ENCODE measurements around the gene CPNE9. TPM values are rescaled to one million over a fixed set of nuclear protein-coding genes. Genes with fewer than 3 reads are reported as not detected.

Gene CPNE9
- total and polyA plus RNA-seq, 2 experiments from 2014 or later = 7.0 to 8.8 TPM

- TF ChIP-seq, protein P1, sequence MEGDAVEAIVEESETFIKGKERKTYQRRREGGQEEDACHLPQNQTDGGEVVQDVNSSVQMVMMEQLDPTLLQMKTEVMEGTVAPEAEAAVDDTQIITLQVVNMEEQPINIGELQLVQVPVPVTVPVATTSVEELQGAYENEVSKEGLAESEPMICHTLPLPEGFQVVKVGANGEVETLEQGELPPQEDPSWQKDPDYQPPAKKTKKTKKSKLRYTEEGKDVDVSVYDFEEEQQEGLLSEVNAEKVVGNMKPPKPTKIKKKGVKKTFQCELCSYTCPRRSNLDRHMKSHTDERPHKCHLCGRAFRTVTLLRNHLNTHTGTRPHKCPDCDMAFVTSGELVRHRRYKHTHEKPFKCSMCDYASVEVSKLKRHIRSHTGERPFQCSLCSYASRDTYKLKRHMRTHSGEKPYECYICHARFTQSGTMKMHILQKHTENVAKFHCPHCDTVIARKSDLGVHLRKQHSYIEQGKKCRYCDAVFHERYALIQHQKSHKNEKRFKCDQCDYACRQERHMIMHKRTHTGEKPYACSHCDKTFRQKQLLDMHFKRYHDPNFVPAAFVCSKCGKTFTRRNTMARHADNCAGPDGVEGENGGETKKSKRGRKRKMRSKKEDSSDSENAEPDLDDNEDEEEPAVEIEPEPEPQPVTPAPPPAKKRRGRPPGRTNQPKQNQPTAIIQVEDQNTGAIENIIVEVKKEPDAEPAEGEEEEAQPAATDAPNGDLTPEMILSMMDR (conservative IDR thresholded peaks at IDR 0.05; ENCODE audit: low read depth in 2 of 2) = no peak
- no peak for TF ChIP-seq POLR2AphosphoS5 (IDR thresholded peaks at IDR 0.05; ENCODE audit: low read depth)
Observed at GRCh38 chr3:9669277-9669676, 34.4 kb upstream of the CPNE9 start (continued).

GRCh38 chr3:9669720-9670432 lies 33.8 kb upstream of the CPNE9 start:
- Histone ChIP-seq H3K4me1 (ENCODE audit: insufficient read depth) (no peaks in the 10 kb centered on the region), H3K79me2 (replicated peaks; ENCODE audit: insufficient read depth) (no peaks in the 10 kb centered on the region), H3K9me2 (ENCODE audit: insufficient read depth) (no peaks in the 10 kb centered on the region), H3K4me2 (no peak overlapping the region), H4K20me1 (replicated peaks; ENCODE audit: insufficient read depth) (peaks cover 2% of the 10 kb centered on the region; the same call in 1 of the 2 replicates), H3K36me3 (ENCODE audit: insufficient read depth) (peaks cover 18% of the 10 kb centered on the region; the same call in 1 of the 2 replicates), H3K27me3 (ENCODE audit: insufficient read depth) (no peaks in the 10 kb centered on the region), H3F3A (replicated peaks; ENCODE audit: low read depth) (no peaks in the 10 kb centered on the region), H3K4me3 (no peak overlapping the region), H3K27ac (ENCODE audit: low read depth) (no peak overlapping the region), H2AFZ (no peak overlapping the region)
- H3K4me1 Mint-ChIP-seq = no peaks in the 10 kb centered on the region
- no peak overlapping the region for H3K4me3 Mint-ChIP-seq
- H3K36me3 Mint-ChIP-seq (ENCODE audit: low read depth) = peaks cover 43% of the 10 kb centered on the region
- peaks cover 2% of the 10 kb centered on the region for H3K27me3 Mint-ChIP-seq (ENCODE audit: insufficient read depth, low read depth, poor library complexity)
- no peak overlapping the region for H3K27ac Mint-ChIP-seq
- no peaks in the 10 kb centered on the region for H3K9me3 Mint-ChIP-seq
- no peak for DNase-seq (ENCODE audit: low spot score)
- ATAC-seq = no peak
- TF ChIP-seq CREB1 (CRISPR knock-in tag; IDR thresholded peaks at IDR 0.05; ENCODE audit: low read depth) (no peak), STAT1 (IDR thresholded peaks at IDR 0.05; ENCODE audit: unreplicated experiment) (no peak), EZH2phosphoT487 (IDR thresholded peaks at IDR 0.05; ENCODE audit: unreplicated experiment) (no peak), POLR2AphosphoS5 (IDR thresholded peaks at IDR 0.05; ENCODE audit: low read depth) (no peak), JUNB (IDR thresholded peaks at IDR 0.05; ENCODE audit: unreplicated experiment) (no peak), ZNF114 (CRISPR knock-in tag; IDR thresholded peaks at IDR 0.05) (no peak), EZH2 (IDR thresholded peaks at IDR 0.05; ENCODE audit: low read depth, unreplicated experiment) (no peak)
- TF ChIP-seq, protein P2, sequence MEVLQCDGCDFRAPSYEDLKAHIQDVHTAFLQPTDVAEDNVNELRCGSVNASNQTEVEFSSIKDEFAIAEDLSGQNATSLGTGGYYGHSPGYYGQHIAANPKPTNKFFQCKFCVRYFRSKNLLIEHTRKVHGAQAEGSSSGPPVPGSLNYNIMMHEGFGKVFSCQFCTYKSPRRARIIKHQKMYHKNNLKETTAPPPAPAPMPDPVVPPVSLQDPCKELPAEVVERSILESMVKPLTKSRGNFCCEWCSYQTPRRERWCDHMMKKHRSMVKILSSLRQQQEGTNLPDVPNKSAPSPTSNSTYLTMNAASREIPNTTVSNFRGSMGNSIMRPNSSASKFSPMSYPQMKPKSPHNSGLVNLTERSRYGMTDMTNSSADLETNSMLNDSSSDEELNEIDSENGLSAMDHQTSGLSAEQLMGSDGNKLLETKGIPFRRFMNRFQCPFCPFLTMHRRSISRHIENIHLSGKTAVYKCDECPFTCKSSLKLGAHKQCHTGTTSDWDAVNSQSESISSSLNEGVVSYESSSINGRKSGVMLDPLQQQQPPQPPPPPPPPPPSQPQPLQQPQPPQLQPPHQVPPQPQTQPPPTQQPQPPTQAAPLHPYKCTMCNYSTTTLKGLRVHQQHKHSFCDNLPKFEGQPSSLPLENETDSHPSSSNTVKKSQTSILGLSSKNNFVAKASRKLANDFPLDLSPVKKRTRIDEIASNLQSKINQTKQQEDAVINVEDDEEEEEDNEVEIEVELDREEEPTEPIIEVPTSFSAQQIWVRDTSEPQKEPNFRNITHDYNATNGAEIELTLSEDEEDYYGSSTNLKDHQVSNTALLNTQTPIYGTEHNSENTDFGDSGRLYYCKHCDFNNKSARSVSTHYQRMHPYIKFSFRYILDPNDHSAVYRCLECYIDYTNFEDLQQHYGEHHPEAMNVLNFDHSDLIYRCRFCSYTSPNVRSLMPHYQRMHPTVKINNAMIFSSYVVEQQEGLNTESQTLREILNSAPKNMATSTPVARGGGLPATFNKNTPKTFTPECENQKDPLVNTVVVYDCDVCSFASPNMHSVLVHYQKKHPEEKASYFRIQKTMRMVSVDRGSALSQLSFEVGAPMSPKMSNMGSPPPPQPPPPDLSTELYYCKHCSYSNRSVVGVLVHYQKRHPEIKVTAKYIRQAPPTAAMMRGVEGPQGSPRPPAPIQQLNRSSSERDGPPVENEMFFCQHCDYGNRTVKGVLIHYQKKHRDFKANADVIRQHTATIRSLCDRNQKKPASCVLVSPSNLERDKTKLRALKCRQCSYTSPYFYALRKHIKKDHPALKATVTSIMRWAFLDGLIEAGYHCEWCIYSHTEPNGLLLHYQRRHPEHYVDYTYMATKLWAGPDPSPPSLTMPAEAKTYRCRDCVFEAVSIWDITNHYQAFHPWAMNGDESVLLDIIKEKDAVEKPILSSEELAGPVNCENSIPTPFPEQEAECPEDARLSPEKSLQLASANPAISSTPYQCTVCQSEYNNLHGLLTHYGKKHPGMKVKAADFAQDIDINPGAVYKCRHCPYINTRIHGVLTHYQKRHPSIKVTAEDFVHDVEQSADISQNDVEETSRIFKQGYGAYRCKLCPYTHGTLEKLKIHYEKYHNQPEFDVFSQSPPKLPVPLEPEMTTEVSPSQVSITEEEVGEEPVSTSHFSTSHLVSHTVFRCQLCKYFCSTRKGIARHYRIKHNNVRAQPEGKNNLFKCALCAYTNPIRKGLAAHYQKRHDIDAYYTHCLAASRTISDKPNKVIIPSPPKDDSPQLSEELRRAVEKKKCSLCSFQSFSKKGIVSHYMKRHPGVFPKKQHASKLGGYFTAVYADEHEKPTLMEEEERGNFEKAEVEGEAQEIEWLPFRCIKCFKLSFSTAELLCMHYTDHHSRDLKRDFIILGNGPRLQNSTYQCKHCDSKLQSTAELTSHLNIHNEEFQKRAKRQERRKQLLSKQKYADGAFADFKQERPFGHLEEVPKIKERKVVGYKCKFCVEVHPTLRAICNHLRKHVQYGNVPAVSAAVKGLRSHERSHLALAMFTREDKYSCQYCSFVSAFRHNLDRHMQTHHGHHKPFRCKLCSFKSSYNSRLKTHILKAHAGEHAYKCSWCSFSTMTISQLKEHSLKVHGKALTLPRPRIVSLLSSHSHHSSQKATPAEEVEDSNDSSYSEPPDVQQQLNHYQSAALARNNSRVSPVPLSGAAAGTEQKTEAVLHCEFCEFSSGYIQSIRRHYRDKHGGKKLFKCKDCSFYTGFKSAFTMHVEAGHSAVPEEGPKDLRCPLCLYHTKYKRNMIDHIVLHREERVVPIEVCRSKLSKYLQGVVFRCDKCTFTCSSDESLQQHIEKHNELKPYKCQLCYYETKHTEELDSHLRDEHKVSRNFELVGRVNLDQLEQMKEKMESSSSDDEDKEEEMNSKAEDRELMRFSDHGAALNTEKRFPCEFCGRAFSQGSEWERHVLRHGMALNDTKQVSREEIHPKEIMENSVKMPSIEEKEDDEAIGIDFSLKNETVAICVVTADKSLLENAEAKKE (CRISPR knock-in tag; IDR thresholded peaks at IDR 0.05) = no peak
- TF ChIP-seq, protein P3, sequence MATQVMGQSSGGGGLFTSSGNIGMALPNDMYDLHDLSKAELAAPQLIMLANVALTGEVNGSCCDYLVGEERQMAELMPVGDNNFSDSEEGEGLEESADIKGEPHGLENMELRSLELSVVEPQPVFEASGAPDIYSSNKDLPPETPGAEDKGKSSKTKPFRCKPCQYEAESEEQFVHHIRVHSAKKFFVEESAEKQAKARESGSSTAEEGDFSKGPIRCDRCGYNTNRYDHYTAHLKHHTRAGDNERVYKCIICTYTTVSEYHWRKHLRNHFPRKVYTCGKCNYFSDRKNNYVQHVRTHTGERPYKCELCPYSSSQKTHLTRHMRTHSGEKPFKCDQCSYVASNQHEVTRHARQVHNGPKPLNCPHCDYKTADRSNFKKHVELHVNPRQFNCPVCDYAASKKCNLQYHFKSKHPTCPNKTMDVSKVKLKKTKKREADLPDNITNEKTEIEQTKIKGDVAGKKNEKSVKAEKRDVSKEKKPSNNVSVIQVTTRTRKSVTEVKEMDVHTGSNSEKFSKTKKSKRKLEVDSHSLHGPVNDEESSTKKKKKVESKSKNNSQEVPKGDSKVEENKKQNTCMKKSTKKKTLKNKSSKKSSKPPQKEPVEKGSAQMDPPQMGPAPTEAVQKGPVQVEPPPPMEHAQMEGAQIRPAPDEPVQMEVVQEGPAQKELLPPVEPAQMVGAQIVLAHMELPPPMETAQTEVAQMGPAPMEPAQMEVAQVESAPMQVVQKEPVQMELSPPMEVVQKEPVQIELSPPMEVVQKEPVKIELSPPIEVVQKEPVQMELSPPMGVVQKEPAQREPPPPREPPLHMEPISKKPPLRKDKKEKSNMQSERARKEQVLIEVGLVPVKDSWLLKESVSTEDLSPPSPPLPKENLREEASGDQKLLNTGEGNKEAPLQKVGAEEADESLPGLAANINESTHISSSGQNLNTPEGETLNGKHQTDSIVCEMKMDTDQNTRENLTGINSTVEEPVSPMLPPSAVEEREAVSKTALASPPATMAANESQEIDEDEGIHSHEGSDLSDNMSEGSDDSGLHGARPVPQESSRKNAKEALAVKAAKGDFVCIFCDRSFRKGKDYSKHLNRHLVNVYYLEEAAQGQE (IDR thresholded peaks at IDR 0.05; ENCODE audit: unreplicated experiment) = no peak
- TF ChIP-seq, protein P4, sequence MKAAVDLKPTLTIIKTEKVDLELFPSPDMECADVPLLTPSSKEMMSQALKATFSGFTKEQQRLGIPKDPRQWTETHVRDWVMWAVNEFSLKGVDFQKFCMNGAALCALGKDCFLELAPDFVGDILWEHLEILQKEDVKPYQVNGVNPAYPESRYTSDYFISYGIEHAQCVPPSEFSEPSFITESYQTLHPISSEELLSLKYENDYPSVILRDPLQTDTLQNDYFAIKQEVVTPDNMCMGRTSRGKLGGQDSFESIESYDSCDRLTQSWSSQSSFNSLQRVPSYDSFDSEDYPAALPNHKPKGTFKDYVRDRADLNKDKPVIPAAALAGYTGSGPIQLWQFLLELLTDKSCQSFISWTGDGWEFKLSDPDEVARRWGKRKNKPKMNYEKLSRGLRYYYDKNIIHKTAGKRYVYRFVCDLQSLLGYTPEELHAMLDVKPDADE (IDR thresholded peaks at IDR 0.05) = no peak
